Urinary bladder (tissue), 4 donors: ENCODE measurements around the gene SLC2A6. TPM values are rescaled to one million over a fixed set of nuclear protein-coding genes. Genes with fewer than 3 reads are reported as not detected.
A peak's percentile ranks its signal among the peaks of the same experiment; 100 is the strongest.

ENCODE experiments used
- DNase-seq: peaks from one replicate; pipeline ENCODE4 v3.0.0-alpha.2; 2015; ENCODE audit errors: extremely low spot score
- H3K27ac ChIP-seq: one replicate; pipeline ENCODE4 v1.5.1; 2013; ENCODE audit warnings: low read depth, mild to moderate bottlenecking, moderate library complexity
- H3K36me3 ChIP-seq: one replicate; pipeline ENCODE4 v1.6.1; 2013; ENCODE audit warnings: mild to moderate bottlenecking, moderate library complexity; ENCODE audit not compliant: insufficient read depth
- H3K4me1 ChIP-seq: one replicate; pipeline ENCODE4 v1.6.1; 2013; ENCODE audit warnings: mild to moderate bottlenecking, moderate library complexity; ENCODE audit not compliant: insufficient read depth
- H3K4me3 ChIP-seq: one replicate; pipeline ENCODE4 v1.5.1; 2013; ENCODE audit warnings: low read depth, low read length
- WGBS: extraction: QIAGEN DNeasy Blood & Tissue Kit; methylation state at CpG from one replicate; pipeline ENCODE4 v1.1.7; 2013; 5-methylcytosine and 5-hydroxymethylcytosine counted together
- polyA plus RNA-seq: library from polyadenylated mRNA; stranded (reverse); fragments of 200-250 nt; gene quantifications from one replicate; pipeline ENCODE4 v1.2.3, GENCODE V29; 2013
- total RNA-seq: library from RNA; depleted of rRNA; stranded (reverse); fragments of >200 nt; gene quantifications from one replicate; pipeline ENCODE4 v1.2.3, GENCODE V29; 2014
- donor health status: healthy with polysubstance abuse.
- donor health status: healthy.

The SLC2A6 gene
- total and polyA plus RNA-seq, 2 donors: 3.4 to 4.1 TPM

DNA sequence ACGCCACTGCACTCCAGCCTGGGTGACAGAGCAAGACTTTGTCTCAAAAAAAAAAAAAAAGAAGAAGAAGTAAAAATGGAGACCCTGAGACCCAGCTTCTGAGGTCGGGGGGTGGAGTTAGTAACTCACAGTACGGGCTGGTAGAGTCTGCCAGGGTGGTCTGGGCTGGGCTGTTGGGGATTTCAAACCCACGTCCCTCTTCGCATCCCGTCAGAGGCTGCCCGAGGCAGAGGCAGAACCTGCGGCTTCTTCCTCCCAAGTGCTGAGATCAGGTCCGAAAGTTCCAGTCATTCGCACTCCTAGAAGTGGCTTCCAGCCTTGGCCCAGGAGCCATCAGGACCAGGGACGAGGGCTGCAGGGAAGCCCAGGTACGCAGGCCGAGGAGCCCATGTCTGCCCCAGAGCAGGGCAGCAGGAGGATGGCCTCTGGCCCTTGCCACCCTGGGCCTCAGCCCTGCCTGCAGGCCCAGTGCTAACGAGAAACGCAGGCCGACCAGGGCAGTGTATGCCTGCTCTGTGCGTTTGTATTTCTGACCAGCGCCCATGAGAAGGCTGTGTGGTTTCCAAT lies 9.9 kb upstream of the SLC2A6 start:
- Histone ChIP-seq H3K36me3 (no peaks in the 10 kb centered on the region), H3K4me3 (no peak overlapping the region), H3K27ac (no peak overlapping the region), H3K4me1 (no peaks in the 10 kb centered on the region)
- no peak for DNase-seq
- 89% methylated on average over 18 of the region's 18 CpGs for WGBS

GRCh38 chr9:133487331-133487725 lies 8.4 kb upstream of the SLC2A6 start:
- no peak for DNase-seq
- WGBS: 93% methylated on average over 8 of the region's 8 CpGs

GRCh38 chr9:133485531-133486260 lies 6.8 kb upstream of the SLC2A6 start:
- DNase-seq: no peak
- H3K4me1 ChIP-seq: no peaks in the 10 kb centered on the region
- H3K36me3 ChIP-seq: no peaks in the 10 kb centered on the region
- H3K27ac ChIP-seq: peak overlapping the region; percentile 46
- 65% methylated on average over 25 of the region's 25 CpGs for WGBS
- H3K4me3 ChIP-seq: no peak overlapping the region

More at GRCh38 chr9:133487331-133487725, 8.4 kb upstream of the SLC2A6 start:
- Histone ChIP-seq H3K27ac (no peak overlapping the region), H3K4me1 (no peaks in the 10 kb centered on the region), H3K4me3 (no peak overlapping the region), H3K36me3 (no peaks in the 10 kb centered on the region)

DNA sequence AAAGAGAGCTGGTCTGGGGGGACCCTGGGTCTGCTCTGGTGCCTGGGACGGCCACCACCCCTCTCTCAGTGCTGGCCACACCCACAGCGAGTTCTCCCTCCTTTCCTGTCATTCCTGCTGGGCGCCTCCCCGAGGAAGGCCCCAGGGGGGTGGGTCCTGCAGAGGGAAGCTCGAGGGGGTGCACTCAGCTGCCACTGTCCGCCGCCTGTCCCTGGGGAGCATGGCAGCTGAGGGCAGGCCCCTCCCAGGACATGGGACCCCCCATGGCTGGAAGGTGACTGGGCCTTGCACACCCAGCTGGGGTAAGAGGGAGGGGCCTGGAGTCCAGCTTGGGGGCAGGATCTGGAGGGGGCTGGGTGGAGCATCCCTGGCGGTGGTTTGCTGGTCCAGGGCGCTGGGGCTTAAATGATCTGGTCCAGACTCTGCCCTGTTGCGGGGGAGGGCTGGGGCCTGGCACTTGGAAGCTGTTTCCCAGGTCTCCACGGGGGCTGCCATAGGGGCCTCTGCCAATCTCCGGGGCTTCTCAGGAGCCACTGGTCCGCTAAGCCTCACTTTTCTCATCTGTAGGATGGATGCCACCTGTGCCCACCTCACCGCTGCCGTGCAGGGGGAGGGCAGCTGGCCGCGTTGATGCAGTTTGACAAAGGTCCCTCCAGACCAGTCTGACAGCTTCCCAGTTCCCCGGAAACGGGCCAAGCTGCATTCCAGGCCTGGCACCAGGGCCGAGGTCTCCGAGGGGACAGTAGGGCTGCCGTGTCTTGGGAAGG lies 6.0 kb upstream of the SLC2A6 start:
- H3K36me3 ChIP-seq: no peaks in the 10 kb centered on the region
- WGBS: 53% methylated on average over 22 of the region's 22 CpGs
- H3K27ac ChIP-seq: peak overlapping the region; percentile 46
- H3K4me1 ChIP-seq: no peaks in the 10 kb centered on the region
- DNase-seq: peak; percentile 28
- no peak overlapping the region for H3K4me3 ChIP-seq

GRCh38 chr9:133483611-133484010 lies 4.7 kb upstream of the SLC2A6 start:
- Histone ChIP-seq H3K4me1 (no peaks in the 10 kb centered on the region), H3K27ac (no peak overlapping the region), H3K36me3 (no peaks in the 10 kb centered on the region), H3K4me3 (no peak overlapping the region)
- no peak for DNase-seq
- WGBS: 75% methylated on average over 9 of the region's 9 CpGs

DNA sequence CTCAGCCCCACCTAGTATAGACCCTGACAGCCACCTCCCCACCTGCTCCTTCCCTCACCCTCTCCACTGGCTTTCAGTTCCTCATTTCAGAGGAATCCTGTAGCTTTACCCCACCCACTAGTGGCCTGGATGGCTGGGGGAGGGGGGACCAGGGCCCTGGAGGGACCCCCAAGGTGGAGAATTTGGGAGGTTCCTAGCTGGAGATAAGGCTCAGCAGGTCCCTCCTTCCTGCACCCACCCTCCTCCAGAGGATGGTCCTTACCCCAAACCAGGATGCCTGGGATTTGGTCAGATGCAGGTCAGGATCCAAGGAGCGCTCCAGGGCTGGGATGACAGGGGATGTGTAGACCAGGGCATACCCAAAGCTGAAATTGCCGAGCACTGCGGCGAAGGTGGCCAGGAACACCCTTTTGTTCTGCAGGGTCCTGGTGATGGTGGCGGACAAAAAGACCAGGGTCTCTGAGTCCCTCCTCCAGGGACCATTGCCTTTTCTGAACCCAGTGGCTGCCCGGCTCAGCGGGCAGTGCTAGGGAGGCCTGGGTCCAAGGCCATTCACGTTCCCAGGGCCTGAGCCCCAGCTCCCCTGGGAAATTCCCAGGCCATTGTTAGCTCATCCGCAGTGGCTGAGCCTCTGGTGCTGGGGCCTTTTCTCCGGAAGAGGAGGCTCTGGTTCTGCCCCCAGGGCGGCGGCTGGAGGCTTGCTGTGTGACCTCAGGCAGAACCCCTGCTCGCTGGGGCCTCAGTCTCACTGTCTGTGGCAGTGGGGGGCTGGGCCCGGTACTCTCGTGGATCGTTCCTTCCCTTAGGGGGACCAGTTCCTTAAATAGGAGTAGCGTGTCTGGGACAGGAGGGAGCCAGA lies 678 bp downstream of the SLC2A6 start:
- H3K27ac ChIP-seq: no peak overlapping the region
- 41% methylated on average over 17 of the region's 17 CpGs for WGBS
- H3K36me3 ChIP-seq: no peaks in the 10 kb centered on the region
- H3K4me1 ChIP-seq: peaks cover 1% of the 10 kb centered on the region
- DNase-seq: no peak
- peak overlapping the region; percentile 27 for H3K4me3 ChIP-seq

- peaks cover 1% of the 10 kb centered on the region for H3K4me1 ChIP-seq
- WGBS: 94% methylated on average over 4 of the region's 4 CpGs
These were observed 1.4 kb downstream of the SLC2A6 start for GRCh38 chr9:133477461-133477860.

DNA sequence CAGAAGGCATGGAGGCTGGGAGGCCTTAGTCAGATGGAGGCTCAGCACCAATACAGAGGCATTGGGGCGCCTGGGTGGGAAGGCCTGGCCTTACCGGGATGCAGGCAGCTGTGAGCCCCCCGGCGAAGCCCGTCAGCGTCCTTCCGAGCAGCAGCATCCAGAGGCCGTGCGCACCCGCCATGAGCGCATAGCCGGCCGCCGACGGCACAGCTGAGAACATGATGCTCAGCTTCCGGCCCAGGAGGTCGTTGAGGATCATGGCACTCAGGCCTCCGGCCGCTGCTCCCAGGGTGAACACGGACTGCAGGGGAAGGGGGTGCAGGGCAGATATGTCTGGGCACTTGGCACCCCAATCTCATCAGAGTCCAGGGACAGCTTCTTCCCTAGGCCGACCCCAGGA lies 2.0 kb downstream of the SLC2A6 start:
- WGBS: 95% methylated on average over 21 of the region's 21 CpGs
- Histone ChIP-seq H3K4me3 (no peak overlapping the region), H3K36me3 (no peaks in the 10 kb centered on the region), H3K27ac (no peak overlapping the region), H3K4me1 (peaks cover 1% of the 10 kb centered on the region)
- DNase-seq: no peak

More at GRCh38 chr9:133477461-133477860, 1.4 kb downstream of the SLC2A6 start:
- DNase-seq: no peak
- H3K4me3 ChIP-seq: no peak overlapping the region
- H3K36me3 ChIP-seq: no peaks in the 10 kb centered on the region
- no peak overlapping the region for H3K27ac ChIP-seq

DNA sequence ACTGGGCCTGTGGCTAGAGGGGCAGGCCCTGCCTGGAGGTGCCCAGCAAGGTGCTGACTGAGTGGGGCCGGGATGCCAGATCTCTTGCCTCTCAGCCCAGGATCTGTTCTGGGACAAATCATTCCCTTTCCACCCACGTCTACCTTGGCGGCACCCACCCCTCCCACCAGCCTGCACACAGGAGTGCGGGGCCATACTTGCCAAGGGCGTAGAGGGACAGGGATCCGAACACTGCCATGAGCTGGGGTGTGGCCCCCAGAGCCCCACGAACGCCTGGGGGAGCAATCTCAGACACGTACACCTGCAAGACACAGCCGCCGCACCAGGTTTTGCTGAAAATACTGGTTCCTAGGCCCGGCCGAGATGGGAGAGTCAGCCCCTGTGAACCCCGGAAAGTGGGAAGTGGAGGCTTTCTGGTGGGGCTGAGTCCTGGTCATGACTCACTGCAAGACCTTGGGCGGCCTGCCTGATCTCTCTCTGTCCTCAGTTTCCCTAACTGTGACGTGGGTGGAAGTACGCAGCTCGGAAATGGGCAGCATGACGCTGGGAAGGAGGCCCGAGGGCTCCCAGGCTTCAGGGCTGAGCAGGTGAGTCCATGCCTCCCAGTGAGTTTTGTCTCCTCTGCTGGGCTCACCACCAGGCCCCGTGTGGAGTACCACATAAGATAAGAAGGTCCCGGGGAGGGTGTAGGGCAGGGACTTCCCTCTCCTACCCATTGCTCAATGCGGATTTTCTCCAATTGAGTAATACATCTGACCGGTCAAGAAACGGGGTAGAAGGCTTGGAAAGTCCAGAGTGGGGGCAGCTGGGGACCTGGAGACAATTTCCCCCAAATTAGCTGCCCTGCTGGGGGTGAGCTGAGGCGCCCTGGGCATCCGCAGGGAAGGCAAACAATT lies 2.6 kb downstream of the SLC2A6 start:
- no peak overlapping the region for H3K4me3 ChIP-seq
- no peak overlapping the region for H3K27ac ChIP-seq
- 88% methylated on average over 27 of the region's 27 CpGs for WGBS
- peaks cover 1% of the 10 kb centered on the region for H3K4me1 ChIP-seq
- DNase-seq: no peak
- H3K36me3 ChIP-seq: no peaks in the 10 kb centered on the region

DNA sequence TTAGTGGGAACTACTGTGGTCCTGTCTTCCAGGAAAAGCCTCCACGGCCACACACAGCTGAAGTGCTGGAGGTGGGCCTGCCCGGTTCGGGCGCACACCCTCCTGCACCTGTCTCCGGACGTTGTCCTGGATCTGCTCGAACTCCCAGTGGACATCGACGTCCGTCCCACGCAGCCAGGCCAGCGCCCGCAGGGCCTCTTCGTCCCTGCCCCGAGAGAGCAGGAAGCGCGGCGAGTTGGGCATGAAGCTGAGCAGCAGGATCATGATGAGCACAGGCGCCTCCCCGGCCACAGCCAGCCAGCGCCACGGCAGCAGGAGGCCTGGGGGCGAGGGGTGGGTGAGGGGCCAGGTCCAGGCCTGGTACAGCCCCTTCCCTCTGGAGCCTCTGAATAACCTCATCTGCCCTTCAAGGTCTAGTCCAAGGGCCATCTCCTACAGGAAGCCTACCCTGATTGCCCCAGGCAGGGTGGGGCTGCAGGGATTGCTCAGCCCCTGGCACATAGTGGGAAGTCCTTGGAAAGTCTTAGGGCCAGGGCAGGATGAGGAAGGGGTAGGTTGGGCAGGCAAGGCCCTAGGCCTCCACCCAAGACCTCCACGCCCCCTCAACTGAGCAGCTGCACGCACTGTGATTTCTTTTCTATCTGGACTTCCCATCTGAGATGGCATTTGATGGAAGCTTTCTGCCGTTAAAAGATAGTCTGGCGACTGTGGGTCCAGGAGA lies 3.4 kb downstream of the SLC2A6 start:
- no peaks in the 10 kb centered on the region for H3K36me3 ChIP-seq
- no peak for DNase-seq
- H3K4me3 ChIP-seq: no peak overlapping the region
- H3K27ac ChIP-seq: no peak overlapping the region
- 92% methylated on average over 27 of the region's 27 CpGs for WGBS
- H3K4me1 ChIP-seq: peaks cover 1% of the 10 kb centered on the region

- Histone ChIP-seq H3K36me3 (no peaks in the 10 kb centered on the region), H3K27ac (no peak overlapping the region), H3K4me3 (no peak overlapping the region), H3K4me1 (peaks cover 1% of the 10 kb centered on the region)
- 89% methylated on average over 20 of the region's 20 CpGs for WGBS
- no peak for DNase-seq
These were observed 4.0 kb downstream of the SLC2A6 start for GRCh38 chr9:133474853-133475252.

DNA sequence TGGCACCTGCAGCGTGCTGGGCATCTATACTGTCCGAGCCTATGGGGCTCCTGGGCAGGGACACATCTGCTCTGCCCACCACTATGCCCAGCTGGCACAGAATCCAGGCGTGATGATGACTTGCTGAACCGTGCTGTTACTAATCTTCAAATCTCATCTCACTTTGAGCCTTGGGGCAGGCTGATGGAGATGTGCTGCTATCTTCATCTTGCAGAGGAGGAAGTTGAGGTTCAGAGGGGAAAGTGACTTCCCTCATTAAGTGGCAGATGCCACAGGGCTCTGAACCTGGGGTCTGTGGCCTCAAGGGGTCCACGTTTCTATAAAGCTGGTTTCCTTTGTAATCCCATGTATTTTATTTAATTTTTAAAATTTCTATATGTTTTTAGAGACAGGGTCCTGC lies 4.7 kb downstream of the SLC2A6 start:
- Histone ChIP-seq H3K27ac (no peak overlapping the region), H3K4me1 (peaks cover 1% of the 10 kb centered on the region), H3K4me3 (no peak overlapping the region), H3K36me3 (no peaks in the 10 kb centered on the region)
- no peak for DNase-seq
- WGBS: 76% methylated on average over 5 of the region's 5 CpGs
